Spleen (tissue), 3 donors: ENCODE data around the gene STK24.

Experiments
- POLR2A ChIP-seq, 3 donors: fragments of 450-650 bp; IDR thresholded peaks; one replicate each; pipeline ENCODE4 v1.5.1; 2017; ENCODE audit warnings: antibody characterized with exemption in 3 of 3, mild to moderate bottlenecking in 1 of 3
- POLR2AphosphoS5 ChIP-seq, 3 donors: sonication (generic); formaldehyde crosslinking; IDR thresholded peaks; one replicate each; pipeline ENCODE4 v1.5.1; 2017; ENCODE audit warnings: antibody characterized with exemption in 3 of 3

- no peak for TF ChIP-seq POLR2AphosphoS5 (IDR thresholded peaks at IDR 0.05)
- TF ChIP-seq POLR2A (IDR thresholded peaks at IDR 0.05) = no peak
Observed at GRCh38 chr13:98397221-98397620, 179.7 kb downstream of the STK24 start.
